GM21360 (cell line): ENCODE data around the gene KLHL26.
"Not testable (repeated sequence)": the region's sequence is repeated elsewhere in the genome, so short reads cannot be mapped to it uniquely, and the experiment has no call there.

ENCODE experiments used
- ATAC-seq: cut with Tn5 transposase; IDR thresholded peaks from one replicate; pipeline ENCODE4 v1.9.1; 2021; ENCODE audit warnings: mild to moderate bottlenecking, moderate library complexity; ENCODE audit not compliant: unreplicated experiment

Gene KLHL26

DNA sequence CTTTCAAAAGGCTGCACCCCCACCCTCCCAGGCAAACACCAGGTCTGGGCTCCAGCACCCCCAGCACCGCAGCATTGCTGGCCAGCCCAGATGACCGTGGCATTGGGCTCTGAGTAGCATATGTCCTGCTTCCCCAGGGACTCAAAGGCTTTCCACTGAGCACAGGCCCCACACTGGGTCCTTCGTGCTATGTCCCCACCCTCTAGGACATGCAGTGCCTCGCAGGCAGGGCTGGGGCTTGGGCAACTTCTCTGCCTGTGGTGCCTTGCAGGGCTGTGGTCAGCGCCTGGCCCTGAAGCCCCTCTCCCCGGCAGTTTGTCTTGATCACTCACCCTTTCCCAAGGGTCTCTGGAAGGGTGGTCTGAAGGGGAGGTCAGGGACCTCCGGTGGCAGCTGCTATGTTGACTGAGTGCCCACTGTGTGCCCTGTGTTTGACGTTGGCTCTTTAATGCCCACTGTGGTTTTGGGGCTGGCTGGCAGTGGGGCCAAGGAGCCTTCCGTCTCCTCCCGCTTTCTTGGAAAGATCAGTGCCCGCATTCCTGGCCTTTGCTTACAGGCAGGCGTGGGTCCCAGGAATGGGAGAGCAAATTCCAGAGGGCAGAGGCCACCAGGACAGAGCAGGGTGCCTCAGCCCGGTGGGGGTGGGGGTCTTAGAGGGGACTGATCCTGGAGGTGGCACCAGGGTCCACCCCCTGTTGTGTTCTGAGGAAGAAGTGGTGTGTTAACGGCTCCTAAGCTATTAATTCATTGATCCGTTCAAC lies 26.3 kb downstream of the KLHL26 start:
- no peak for ATAC-seq

DNA sequence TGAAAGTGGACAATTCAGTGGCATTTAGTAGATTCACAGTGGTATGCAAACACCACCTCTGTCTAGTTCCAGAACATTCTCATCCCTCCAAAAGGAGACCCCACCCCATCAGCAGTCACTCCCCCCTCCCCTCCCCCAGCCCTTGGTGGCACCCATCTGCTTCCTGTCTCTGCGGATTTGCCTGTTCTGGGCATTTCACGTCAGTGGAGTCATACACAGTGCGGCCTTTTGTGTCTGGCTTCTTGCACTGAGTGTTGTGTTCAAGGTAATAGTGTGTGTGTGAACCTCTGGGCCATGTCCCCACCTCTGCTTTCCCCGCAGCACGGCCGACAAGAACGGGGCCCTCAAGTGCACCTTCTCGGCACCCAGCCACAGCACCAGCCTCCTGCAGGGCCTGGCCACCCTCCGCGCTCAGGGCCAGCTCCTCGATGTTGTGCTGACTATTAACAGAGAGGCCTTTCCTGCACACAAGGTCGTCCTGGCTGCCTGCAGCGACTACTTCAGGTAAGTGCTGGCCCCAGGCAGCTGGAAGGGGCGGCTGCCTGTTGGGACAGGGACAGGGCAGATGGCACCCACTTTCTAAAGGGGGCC lies 27.2 kb downstream of the KLHL26 start:
- ATAC-seq, result no peak

DNA sequence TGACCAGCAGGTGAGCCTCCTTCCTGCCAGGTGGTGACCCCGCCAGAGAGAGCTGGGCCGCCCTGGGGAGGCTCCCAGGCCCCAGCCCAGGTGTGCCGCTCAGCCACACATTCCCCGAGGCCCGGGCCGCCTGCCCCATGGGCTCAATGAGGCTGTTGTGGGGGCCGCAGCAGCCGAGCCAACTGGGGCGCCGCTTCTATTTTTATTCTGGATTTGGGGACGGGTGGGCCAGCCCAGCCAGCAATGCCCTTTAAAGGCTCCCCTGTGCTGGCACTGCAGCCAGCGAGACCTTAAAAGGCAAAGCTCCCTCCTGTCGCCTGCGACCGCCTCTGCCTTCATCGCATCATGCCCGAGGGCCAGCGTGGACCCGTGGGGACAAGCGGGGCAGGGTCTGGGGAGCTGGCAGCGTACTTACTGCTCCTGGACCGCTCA lies 29.0 kb downstream of the KLHL26 start:
- no peak for ATAC-seq

DNA sequence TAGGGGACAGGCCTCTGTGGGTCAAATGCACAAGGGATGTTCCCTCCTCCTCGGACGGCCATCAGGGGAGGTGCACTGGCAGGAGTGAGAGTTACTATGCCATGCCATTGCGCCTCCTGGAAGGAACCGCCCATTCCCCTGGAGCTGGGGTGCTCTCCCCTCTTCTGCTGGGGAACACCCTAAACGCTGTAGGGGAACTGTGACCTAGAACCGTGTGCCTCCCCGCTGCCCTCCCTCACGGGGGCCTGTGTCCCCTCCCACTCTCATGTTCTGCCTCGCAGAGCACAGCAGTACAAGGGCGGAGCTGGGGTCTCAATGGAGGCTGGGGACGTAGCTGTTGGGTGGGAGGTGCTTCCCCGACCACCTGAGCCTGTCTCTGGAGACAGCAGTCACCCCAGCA lies 29.5 kb downstream of the KLHL26 start:
- ATAC-seq, result no peak

DNA sequence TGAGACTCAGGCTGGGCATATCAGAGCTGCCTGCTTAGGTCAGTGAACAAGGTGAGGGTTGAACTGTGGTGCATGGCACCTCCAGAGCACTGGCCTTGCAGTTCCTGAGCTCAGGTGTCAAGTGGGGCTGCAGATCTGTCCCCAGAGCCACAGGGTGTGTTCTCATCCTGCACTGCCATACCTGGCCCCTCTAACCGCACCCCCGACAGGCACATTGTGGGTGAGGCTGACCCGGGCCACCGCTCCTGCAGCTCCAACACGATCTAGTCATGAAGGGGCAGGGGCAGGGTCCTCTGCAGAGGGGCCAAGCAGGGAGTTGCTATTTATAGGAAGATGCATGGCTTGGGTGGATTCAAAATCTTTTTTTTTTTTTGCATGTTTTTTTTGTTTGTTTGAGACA lies 30.0 kb downstream of the KLHL26 start:
- no peak for ATAC-seq

DNA sequence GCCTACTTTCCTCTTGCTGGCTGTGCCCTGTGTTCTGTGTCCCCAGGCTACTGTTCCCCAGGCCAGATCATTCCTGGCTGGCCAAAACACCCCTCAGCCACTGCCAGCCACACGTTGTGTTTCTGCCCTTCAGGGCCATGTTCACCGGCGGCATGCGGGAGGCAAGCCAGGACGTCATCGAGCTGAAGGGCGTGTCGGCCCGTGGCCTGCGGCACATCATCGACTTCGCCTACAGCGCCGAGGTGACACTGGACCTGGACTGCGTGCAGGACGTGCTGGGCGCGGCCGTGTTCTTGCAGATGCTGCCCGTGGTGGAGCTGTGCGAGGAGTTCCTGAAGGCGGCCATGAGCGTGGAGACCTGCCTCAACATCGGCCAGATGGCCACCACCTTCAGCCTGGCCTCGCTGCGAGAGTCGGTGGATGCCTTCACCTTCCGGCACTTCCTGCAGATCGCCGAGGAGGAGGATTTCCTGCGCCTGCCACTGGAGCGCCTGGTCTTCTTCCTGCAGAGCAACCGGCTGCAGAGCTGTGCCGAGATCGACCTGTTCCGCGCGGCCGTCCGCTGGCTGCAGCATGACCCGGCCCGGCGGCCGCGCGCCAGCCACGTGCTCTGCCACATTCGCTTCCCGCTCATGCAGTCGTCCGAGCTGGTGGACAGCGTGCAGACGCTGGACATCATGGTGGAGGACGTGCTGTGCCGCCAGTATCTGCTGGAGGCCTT lies 30.9 kb downstream of the KLHL26 start:
- no peak for ATAC-seq

DNA sequence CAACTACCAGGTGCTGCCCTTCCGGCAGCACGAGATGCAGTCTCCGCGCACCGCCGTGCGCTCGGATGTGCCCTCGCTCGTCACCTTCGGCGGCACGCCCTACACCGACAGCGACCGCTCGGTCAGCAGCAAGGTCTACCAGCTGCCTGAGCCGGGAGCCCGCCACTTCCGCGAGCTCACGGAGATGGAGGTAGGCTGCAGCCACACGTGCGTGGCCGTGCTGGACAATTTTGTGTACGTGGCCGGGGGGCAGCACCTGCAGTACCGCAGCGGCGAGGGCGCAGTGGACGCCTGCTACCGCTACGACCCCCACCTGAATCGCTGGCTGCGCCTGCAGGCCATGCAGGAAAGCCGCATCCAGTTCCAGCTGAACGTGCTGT lies 31.4 kb downstream of the KLHL26 start:
- ATAC-seq, result no peak

DNA sequence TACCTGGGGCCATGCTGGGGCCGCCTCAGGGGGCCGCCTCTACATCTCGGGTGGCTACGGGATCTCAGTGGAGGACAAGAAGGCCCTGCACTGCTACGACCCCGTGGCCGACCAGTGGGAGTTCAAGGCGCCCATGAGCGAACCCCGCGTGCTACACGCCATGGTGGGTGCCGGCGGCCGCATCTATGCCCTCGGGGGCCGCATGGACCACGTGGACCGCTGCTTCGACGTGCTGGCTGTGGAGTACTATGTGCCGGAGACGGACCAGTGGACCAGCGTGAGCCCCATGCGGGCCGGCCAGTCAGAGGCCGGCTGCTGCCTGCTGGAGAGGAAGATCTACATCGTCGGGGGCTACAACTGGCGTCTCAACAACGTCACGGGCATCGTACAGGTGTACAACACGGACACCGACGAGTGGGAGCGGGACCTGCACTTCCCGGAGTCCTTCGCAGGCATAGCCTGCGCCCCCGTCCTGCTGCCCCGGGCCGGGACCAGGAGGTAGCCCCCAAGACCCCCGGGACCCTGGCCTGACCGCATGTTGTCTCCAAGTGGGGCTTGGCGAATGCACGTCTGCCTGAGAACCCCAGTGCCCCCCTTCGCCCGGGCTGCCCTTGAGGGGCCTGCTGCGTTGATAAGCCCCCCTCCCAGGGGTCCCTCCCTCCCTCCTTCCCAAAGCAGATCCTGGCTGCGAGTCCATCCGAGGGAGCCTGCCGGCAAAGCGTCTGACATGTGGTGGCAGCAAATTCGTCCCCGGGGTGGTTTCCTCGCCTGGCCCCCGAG lies 32.1 kb downstream of the KLHL26 start:
- no peak for ATAC-seq

DNA sequence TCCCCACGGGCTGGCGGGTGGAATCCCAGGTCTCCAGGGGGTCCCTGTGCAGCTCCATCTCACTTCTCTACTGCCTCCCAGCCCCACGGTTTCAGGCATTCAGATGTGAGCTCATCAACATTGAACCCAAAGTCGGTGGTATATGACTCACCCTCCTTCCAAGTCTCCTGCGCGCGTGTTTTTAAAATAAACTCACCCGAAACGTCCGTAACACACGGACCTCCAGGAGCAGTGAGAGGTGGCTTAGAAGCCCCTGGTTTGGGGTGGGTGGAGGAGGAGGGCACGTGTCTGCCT lies 32.6 kb downstream of the KLHL26 start:
- no peak for ATAC-seq

DNA sequence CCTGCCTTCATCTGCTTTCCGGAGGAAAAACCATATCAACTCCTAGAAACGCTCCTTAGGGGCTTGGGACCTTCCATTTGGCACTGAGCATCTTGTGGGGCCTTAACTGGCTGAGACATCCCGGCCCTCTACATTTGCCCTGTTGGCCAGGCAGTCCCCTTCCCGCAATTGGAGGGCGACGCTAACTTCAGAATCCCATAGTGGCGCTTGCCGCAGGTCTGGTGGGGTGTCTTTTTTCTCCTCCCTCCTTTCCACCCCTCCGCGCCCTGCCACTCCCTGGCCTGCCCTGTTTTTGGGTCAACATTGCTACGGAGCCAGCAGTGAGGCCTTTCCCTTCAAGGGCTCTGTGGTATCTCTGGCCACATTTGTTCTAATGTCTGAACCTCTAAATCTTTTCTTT lies 33.1 kb downstream of the KLHL26 start:
- ATAC-seq, result no peak

DNA sequence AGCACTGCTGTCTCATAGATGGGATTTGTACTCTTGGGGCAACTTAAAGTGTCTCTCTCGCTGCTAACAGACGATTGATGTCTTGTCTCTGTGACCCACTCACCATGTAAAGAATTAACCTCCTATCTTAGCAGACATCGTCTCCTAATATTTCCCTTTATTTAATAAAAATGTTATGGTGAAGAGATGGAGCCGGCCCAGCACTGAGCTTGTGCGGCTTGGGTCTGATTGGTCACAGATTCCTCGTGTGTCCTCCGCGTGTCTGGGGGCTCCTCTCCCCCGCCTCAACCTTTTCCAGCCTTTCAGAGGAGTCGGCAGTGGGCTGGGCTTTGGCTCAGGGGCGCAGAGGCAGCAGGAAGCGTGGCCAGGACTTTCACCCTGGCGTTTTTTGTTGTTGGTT lies 33.5 kb downstream of the KLHL26 start:
- ATAC-seq, result no peak

DNA sequence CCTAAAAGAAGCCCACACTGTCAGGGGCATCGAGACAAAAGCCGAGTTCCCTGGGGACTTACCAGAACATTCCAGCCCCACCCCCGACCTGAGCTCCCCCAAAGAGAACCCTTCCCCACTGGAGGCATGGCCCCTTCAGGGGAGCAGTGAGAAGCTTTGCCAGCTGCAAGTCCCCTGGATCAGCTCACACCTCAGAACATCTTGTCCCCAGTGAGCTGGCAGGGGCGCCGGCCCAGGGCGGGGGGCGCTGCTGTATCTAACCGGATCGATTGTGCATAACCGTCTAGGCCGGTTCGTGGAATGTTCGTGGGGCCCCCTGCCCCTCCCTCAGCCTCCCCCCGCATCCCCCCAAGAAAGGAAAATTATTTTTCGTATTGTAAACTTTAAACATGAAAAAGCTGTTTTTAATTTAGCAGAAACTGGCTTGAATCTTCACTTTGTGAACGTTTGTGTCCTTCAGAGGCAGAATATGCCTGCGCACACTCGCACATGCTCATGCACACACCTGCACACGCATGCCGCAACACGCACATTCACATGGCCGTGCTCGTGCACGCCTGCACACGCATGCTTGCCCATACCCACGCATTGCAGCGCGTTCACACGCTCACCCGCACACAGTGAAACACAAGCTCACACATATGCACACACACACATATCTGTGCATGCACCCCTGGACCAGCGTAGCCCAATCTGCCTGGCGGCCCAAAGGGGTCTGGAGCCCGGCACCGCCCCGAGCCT lies 34.6 kb downstream of the KLHL26 start:
- ATAC-seq, result no peak

DNA sequence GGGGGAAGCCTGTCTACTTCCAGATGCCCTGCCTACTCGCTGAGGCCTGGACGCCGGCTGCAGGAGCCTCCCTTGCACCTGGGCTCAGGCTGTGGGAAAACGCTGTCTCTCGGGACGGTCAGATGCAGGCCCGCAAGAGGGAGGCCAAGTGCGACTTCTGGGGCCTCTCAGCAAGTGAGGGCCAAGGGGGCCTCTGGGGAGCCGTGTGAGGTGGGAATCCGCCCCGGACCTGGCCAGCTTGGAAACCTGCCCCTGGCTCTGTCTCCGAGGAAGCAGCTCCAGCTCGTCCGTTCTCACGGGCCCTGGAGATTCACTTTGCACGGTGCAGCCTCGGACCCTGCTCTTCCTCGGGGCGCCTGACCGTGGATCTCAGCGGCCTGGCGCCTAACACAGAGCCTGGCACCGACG lies 35.2 kb downstream of the KLHL26 start:
- ATAC-seq, result no peak

DNA sequence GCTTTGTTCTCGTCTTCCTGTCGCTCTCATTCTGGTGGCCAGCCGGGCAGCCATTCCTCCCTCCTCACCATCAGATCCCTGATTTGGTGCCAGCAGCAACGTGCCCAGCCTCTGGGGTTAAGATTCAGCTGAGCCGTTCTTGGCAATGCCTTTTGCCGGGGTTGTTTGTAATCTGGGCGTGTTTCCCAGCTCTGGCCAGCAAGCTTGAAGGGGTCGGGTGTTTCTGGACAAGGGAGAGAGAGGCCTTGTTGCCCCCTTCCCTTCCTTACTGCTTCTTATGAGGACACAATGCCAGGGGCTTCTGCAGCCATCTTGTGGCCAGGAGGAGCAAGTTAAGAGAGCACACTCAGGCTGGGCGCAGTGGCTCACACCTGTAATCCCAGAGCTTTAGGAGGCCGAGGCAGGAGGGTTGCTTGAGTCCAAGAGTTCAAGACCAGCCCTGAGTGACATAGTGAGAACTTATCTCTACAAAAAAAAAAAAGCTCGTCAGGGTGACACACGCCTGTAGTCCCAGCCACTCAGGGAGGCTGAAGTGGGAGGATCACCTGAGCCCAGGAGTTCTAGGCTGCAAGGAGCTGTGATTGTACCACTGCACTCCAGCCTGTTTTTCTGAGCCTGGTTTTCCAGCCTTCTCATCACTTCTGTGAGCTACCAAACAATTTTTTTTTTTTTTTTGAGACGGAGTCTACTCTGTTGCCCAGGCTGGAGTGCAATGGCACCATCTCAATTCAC lies 35.9 kb downstream of the KLHL26 start:
- no peak for ATAC-seq

DNA sequence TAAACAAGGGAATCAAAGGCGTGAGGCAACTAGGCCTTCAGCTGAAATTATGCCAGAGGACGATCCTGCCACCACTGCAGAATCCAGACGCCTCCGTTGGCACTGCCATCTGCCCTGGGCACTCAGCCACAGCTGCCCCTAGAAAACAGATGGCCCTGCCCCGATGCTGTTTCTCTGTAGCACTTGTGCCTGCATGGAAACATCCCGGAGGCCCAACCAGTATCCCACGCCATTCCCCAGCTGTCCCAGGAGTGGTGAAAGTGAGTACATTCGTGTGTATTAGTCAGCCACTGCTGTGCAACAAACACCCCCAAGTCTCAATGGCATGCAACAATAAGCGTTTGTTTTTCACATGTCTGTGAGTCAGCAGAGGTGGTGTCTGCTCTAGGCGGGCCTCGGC lies 37.8 kb downstream of the KLHL26 start:
- no peak for ATAC-seq

DNA sequence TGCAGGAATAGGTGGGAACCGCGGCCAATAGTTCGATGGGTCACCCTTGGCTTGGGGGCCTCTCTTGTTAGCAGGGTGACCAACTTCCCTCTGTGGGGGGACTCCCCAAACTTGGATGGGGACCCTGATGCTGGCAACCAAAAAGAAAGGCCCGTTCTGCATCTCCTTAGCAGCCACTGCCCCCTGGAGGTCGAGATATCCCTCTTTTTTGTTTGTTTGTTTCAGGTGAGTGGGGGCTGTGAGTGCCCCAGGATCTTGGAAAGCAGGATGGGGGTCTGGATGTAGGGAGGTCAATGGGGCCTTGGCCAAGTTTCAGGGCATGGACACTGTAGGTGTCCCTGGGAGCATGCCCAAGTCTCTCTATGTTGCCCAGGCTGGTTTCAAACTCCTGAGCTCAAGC lies 39.0 kb downstream of the KLHL26 start:
- no peak for ATAC-seq

DNA sequence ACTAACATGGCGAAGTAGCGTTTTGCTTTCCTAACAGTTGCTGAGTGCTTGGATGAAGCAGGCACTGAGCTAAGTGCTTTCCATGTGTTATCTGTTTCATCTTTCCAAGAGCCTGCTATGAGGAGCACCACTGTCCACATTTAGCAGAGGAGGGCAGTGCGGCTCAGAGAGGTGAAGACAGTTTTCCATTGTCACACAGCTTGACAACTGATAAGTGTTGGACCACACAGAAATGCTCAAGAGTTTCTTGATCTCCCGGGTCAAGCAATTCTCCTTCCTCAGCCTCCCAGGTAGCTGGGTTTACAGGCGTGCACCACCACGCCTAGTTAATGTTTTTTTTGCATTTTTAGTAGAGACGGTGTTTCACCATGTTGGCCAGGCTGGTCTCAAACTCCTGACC lies 39.9 kb downstream of the KLHL26 start:
- ATAC-seq, result no peak

DNA sequence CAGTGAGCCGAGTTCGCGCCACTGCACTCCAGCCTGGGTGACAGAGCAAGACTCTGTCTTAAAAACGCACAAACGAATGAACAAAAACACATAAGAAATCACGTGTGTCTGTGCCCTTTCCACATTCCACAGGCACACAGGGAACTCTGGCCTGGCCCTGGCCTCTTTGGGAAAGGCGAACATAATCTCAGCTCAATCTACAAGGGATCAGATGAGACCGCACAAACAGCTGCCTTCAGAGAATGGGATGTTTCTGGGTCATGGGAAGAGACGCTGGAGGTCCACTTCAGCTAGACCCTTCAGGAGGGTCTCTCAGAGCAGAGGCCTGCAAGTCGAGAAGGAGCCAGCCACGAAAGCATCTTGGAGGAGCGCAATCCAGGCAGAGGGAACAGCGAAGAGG lies 40.3 kb downstream of the KLHL26 start:
- ATAC-seq, result no peak

DNA sequence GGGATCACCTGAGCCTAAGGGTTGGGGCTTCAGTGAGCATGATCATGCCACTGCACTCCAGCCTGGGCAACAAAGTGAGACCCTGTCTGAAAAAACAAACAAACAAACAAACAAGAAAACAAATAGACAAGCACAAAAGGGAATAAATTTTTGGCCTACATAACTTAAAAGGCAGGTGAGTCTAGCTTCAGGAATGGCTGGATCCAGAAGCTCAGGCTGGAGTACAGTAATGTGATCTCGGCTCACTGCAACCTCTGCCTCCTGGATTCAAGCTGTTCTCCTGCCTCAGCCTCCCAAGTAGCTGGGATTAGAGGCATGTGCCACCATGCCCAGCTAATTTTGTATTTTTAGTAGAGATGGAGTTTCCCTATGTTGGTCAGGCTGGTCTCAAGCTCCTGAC lies 43.3 kb downstream of the KLHL26 start:
- not testable (repeated sequence) for ATAC-seq

DNA sequence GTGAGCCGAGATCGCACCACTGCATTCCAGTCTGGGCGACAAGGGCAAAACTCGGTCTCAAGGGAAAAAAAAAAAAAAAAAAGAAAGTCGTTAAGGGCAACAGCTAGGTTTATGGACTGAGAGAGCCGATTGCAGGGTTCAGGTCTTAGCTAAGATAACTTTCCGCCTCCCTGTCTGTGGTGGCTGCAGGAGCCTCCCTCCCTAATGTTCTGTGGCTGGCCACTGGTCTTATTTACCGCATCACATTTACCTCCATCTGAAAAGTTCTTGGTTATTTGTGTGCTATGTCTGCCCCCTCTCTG lies 45.9 kb downstream of the KLHL26 start:
- ATAC-seq, result no peak
